Activated CD8-positive, alpha-beta memory T cell treated with anti-CD3 and anti-CD28 coated beads for 24 hours (primary cell): ENCODE measurements around the gene ELOVL4.

ENCODE experiments used
- DNase-seq: peaks from one replicate; pipeline ENCODE4 v3.0.0-alpha.2; 2020

ELOVL4 gene

DNA sequence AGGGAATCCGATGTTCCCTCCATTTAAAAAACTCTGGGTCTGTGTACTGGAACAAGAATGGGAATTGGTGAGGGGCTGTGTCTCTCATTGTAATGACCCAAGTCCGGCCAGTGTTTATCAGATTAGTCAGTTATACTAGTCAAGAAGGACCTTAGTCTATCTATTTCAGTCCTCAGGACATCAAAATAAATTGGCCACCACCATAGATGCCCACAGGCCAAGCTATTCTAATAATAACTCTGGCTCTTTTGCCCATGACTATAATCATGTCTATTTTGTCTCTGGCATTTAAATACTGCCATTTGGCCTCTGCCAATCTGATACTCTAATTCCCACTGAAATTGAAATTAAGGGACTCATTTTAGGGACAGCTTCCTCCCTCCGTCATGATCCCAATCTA, 37.8 kb downstream of the ELOVL4 start:
- no peak for DNase-seq

DNA sequence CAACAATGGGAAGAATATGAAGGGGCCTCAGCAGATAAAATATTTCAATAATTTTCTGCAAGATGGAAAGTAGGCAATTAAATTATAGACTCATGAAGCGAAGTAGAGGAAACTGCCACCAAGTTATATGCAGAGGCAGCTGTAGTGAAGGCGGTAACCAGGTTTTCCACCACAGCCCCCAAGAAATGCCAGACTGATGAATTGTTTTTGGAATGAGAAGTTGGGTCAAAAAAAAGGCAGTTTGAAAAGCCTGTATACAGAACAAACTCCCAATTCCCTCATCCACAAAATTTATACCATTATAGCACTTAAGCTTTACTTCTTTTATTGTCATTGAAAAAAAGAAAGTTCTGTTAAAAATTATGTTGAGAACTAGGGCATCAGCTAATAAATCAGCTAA, 45.3 kb downstream of the ELOVL4 start:
- no peak for DNase-seq

DNA sequence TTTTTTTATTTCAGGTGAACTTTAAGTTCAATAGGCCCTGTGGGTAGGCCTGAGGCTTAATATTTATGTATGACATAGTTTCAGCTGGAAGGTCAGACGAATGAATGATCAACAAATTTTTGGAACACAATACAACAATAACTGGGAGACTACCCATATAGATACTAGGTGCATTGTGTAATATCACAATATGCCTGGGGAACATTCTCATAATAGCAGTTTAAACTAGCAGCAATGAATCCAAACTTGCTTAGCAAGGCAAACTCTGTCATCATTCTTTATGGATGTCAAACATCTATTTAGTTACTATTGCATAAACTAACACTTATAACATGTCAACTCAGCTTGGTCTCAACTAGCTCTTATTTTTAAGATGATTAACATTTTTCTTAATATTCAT, 49.3 kb downstream of the ELOVL4 start:
- no peak for DNase-seq

DNA sequence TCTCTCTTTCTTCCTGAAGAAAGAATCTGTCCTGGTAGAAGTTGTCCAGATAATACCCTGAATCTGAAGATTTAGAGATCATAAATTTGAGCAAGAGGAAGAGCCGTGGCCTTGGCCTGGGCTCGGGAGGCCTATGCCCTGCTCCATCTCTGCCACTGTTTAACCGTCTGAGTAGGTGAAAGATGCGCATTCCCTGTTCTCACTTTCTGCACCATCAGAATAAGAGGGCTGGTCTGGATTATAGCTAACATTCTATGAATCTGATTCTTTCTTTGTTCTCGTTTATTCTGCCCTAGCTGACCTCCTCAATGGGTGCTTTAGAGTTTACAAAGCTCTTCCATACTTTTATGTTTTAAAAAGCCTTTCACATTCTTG, 51.3 kb downstream of the ELOVL4 start:
- DNase-seq = no peak

DNA sequence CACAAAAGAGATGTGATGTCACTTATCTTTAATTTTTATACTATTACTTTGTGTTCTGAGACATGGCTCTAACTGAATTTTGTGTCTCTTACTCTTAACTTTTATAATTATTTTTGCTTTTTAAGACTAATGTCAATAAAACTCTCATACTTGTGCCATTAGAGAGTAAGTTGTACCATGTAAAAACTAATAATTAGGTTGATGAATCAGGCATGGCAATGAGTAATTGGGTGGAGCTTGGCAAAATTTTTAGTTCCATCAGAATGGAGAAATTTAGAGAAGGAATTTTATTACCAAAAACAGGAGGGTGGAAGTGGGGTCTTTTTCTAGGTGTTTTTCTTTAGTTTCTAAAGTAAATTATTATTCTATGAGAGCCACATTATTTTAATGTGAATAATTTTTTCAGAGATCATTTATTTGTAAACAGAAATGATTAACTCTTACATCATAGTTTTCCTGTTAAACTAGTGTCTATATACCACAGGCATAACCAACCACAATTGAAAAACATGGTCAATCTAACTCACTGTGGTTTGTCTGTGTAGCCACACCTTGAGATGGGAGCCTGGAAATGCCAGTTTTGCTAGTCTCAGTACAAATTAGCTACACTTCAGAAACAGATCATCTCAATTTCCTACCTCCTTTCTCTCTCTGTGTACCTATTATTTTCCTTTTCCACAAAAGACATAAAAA, 51.8 kb downstream of the ELOVL4 start:
- no peak for DNase-seq

DNA sequence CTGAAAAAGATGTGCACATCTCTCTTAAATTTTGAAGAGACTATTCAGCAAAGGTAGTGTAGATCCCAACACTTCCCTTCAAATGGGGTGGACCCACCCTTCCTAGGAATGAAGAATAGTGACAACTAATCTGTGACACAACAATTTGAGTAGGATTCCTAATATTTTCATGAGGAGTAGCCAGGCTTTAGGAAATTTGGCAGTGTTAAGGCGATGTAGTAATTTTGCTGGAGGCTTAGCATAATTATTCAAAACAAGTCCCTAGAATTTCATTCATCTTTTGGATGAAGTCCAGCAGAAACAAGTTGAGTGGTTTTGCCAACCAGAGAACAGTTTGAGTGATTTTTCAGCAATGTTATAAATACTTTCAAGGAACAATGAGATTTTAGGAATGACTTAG, 52.4 kb downstream of the ELOVL4 start:
- no peak for DNase-seq

DNA sequence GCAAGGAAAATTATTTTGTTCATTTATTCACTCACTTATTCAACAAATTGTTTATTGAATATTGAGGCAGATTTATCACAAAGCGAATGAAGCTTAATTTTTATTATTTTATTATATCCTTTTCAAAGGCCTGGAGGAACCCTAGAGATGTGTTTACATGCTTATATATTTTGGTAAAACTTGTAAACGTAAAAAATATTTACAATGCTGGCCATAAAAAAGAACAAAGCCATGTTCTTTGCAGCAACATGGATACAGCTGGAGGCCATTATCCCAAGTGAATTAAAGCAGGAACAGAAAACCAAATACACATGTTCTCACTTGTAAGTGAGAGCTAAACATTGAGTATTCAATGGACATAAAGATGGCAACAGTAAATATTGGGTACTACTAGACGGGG, 58.8 kb downstream of the ELOVL4 start:
- no peak for DNase-seq

DNA sequence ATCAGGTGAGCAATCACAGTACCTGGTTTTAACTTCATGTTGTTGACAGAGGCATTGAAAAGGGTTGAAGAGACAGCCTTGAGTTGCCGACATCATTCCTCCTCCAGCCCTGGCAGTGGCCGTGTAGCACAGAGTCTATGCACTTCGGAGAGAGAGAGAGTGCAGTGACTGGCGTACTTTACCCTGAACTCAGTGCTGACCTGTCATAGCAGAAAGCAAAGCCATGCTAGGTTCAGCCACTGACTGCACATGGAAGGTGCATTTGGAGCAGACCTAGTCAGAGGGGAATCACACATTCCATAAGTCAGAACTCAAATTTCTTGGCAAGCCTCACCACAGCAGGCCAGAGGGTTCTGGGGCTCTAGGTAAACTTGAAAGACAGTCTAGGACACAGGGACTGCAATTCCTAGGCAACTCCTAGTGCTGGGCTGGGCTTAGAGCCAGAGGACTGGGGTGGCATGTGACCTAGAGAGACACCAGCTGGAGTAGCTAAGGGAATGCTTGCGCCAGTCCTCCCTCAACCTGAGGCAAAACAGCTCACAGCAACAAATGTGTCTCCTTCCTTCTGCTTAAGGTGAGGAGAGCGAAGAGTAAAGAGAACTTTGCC, 69.1 kb downstream of the ELOVL4 start:
- DNase-seq = no peak

DNA sequence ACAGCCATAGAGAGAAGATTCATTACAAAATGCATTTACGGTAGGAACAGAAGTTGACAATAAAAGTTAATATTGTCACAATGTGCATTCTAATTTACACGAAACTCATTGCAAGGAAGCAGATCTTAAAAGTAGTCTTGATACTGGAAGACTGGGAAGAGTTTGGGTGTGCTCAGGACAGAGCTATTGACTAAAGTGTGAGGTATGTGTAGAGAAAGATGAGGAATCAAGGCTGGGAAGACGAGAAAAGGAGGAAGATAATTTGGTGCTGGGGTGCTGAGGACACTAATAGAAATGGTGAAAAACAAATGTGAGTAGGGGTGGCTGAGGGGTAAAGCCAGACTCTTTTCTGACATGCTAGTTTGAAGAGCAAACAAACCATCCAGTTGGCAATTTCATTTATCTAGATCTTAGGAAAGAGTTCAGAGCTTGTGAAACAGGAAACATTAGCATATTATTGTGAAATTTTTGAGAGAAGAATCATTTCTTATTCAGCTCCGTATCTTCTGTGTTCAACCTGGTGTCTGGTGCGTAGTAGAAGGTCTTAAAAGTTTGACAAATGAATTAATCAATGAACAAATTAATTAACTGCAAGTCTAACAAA, 72.7 kb downstream of the ELOVL4 start:
- DNase-seq = no peak

DNA sequence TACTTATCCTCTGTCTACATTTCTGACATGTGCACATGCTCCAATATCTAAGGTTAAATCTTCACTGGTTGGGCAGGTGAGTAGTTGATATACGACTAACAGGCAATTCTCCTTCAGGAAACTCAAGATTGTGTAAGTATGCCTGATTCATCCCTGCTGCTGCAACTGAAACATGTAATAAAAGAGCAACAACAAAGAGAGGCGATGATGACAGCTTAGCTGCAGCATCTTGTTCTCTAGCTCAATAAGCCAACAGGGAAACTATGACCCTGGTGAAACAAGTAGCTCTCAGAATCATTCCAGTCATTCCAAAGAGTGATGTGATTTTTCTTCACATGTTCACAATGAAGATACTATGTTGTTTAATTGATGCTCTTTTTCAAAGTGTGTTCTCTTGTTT, 74.4 kb downstream of the ELOVL4 start:
- DNase-seq = no peak

DNA sequence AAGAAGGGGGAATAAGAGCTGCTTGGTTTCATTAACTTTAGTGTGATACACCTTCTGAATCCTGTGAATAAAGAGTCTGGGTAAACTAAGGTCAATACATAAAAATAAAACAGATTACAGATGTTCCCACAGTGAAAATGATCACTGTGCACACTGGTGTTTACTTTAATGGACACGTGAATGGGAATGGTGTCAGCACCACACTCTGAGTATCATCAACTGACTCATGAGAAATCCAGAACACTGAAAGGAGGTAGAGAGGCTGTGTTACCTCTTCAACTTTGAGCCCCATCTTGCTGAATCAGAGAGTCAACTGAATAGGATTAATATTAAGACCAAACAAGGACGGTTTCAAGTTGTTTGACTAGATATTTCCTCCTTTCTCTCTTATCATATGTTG, 75.0 kb downstream of the ELOVL4 start:
- DNase-seq = no peak

DNA sequence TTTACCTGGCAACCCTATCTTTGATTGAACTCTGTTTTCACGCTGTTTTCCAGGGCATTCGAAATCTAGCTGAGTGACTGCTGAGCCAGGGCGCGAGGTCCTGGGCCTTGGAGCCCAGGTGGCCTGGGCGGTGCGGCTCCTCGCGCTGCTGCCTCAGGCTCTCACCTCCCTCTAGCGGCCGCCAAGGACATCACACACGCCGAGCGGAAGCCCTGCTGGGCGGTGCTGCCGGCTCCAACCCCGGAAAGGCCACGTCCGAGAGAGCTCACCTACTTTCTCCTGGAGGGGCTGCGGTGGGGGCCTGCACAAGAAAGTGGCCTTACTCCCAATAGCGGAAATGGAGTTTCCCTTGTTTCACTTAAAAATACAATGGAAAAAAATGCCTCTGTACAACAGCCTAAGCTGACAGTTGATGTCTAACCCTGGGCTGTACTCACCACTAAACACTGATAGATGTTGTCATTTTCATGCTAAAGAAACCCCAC, 77.7 kb downstream of the ELOVL4 start:
- peak; percentile 91 for DNase-seq

DNA sequence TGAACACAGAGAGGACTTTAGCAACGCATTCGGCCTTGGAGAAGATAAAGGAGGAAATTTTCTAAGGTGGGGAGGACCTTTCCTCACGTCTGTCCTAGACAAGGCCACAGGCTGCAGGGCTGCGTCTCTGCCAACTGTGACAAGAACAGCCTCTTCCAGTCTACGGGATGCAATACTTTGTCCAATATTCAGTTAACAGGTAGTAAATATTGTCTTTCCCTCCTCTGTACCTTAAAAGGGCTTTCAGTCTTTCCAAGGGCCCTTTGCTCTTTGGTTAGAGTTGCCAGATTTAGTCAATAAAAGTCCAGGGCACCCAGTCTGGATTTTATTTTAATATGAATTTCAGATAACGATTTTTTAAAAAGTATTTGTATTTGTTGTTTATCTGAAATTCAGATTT, 78.2 kb downstream of the ELOVL4 start:
- no peak for DNase-seq

DNA sequence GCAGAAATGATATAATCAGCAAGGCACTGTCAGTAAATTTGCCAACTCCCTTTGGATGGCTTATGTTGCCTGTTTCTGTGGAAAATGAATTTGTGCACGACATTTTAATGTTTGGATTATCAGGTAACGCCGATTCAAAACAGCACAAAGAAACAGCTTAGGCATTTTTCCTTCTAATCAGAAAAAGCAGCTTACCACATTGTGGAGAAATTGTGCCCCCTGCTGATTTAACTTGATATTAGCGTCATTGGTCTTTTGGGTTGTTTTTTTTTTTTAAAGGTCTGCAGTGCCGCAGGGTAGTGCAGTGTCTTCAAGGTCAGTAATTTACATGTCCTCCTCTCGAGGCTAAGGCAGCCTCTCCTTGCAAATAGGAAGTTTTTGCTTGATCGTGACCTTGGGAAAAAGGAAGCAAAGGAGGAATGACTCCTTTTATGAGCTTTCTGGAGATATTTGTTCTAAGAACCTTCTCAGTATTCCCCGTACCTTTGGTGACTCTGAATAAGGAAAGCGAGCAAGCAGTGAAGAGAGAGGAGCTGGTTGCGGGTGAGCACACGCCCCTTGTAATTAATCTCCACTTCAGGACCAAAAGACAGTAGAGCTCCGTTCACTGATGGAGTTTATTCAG, 79.1 kb downstream of the ELOVL4 start:
- DNase-seq = no peak
